GM19324 (cell line): ENCODE measurements around the gene PPP1R13B.

Source experiments
- ATAC-seq: cut with Tn5 transposase; IDR thresholded peaks from one replicate; pipeline ENCODE4 v1.9.1; 2021; ENCODE audit warnings: mild to moderate bottlenecking, moderate library complexity; ENCODE audit not compliant: unreplicated experiment, low FRiP score

Gene PPP1R13B

GRCh38 chr14:103732868-103733620, 114.3 kb downstream of the PPP1R13B start:
- ATAC-seq = no peak

GRCh38 chr14:103731916-103732867, 115.2 kb downstream of the PPP1R13B start:
- no peak for ATAC-seq

- no peak for ATAC-seq
Observed at GRCh38 chr14:103731481-103731880, 115.9 kb downstream of the PPP1R13B start.

GRCh38 chr14:103730490-103731035, 116.8 kb downstream of the PPP1R13B start:
- ATAC-seq = no peak

- ATAC-seq = no peak
Observed at GRCh38 chr14:103729496-103730448, 117.6 kb downstream of the PPP1R13B start.

GRCh38 chr14:103728721-103729120, 118.7 kb downstream of the PPP1R13B start:
- no peak for ATAC-seq

GRCh38 chr14:103728141-103728540, 119.2 kb downstream of the PPP1R13B start:
- no peak for ATAC-seq

GRCh38 chr14:103727313-103727980, 119.9 kb downstream of the PPP1R13B start:
- no peak for ATAC-seq

- no peak for ATAC-seq
Observed at GRCh38 chr14:103726474-103726873, 120.9 kb downstream of the PPP1R13B start.

GRCh38 chr14:103725739-103726395, 121.5 kb downstream of the PPP1R13B start:
- no peak for ATAC-seq

GRCh38 chr14:103725001-103725682, 122.2 kb downstream of the PPP1R13B start:
- ATAC-seq = no peak

- ATAC-seq = no peak
Observed at GRCh38 chr14:103724116-103724515, 123.3 kb downstream of the PPP1R13B start.

- no peak for ATAC-seq
Observed at GRCh38 chr14:103723748-103724081, 123.7 kb downstream of the PPP1R13B start.

GRCh38 chr14:103721334-103722120, 125.8 kb downstream of the PPP1R13B start:
- no peak for ATAC-seq

GRCh38 chr14:103719751-103720150, 127.6 kb downstream of the PPP1R13B start:
- no peak for ATAC-seq

- no peak for ATAC-seq
Observed at GRCh38 chr14:103718572-103718971, 128.8 kb downstream of the PPP1R13B start.

- no peak for ATAC-seq
Observed at GRCh38 chr14:103716899-103717411, 130.4 kb downstream of the PPP1R13B start.
